ENCODE results near the gene RBMS1.

RBMS1 gene

DNA sequence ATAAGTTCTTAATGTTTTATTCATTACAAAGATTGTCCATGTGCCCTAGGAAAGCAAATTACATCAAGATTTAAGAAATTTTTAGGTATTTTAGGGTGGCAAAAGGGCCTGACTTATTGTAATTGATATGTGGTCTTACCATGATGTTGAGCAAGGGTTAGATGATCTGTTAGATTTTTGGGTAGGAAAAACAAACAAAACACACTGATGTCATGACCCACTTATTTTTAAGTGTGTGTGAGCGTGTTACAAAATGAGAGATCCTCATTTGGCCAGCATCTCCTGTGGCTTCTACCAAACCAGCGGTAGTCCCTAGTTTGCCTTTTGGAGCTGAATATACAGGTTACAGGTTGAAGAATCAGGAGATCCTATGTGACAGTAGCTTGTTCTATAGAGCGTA is 203.8 kb downstream of the RBMS1 start:
- no peak overlapping the region for H3K9ac ChIP-seq
- no peak overlapping the region for H2AFZ ChIP-seq (ENCODE audit: low read depth)
- H3K4me2 ChIP-seq = no peak overlapping the region
- H3K27me3 ChIP-seq (ENCODE audit: insufficient read depth, low read depth) = no peaks in the 10 kb centered on the region
- TF ChIP-seq, protein P1, sequence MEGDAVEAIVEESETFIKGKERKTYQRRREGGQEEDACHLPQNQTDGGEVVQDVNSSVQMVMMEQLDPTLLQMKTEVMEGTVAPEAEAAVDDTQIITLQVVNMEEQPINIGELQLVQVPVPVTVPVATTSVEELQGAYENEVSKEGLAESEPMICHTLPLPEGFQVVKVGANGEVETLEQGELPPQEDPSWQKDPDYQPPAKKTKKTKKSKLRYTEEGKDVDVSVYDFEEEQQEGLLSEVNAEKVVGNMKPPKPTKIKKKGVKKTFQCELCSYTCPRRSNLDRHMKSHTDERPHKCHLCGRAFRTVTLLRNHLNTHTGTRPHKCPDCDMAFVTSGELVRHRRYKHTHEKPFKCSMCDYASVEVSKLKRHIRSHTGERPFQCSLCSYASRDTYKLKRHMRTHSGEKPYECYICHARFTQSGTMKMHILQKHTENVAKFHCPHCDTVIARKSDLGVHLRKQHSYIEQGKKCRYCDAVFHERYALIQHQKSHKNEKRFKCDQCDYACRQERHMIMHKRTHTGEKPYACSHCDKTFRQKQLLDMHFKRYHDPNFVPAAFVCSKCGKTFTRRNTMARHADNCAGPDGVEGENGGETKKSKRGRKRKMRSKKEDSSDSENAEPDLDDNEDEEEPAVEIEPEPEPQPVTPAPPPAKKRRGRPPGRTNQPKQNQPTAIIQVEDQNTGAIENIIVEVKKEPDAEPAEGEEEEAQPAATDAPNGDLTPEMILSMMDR (conservative IDR thresholded peaks at IDR 0.05; ENCODE audit: low read depth, low read length) = no peak
- H4K20me1 ChIP-seq (ENCODE audit: insufficient read depth) = no peaks in the 10 kb centered on the region
- H3K79me2 ChIP-seq (ENCODE audit: insufficient read depth, low read depth) = no peaks in the 10 kb centered on the region
- no peaks in the 10 kb centered on the region for H3K4me1 ChIP-seq (ENCODE audit: low read depth, poor library complexity, severe bottlenecking)
- H3K4me3 ChIP-seq (IDR thresholded peaks at IDR 0.05; ENCODE audit: insufficient read depth, low read depth, low read length) = no peak overlapping the region
- no peaks in the 10 kb centered on the region for H3K36me3 ChIP-seq (ENCODE audit: insufficient read depth)
- no peak overlapping the region for H3K27ac ChIP-seq

DNA sequence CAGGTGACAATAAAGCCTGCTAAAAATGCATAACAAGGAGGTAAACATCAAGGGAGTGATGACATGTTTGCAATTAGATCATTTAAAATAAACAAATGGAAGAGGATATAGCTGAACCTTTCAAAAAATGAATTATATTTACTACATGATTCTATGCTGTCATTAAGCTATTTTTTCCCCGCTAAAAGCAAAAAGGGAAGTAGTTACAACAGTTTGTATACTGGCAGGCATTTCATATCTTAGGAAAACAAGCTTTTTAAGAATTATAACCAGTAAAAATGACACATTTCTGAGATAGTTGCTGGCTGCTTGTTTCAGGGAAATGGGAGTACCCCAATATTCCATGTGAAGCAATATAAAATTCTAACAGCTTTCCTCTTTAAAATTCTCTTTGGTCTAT is 204.5 kb downstream of the RBMS1 start:
- Histone ChIP-seq H2AFZ (ENCODE audit: low read depth) (no peak overlapping the region), H3K4me1 (ENCODE audit: low read depth, poor library complexity, severe bottlenecking) (no peaks in the 10 kb centered on the region), H3K4me3 (IDR thresholded peaks at IDR 0.05; ENCODE audit: insufficient read depth, low read depth, low read length) (no peak overlapping the region), H3K79me2 (ENCODE audit: insufficient read depth, low read depth) (no peaks in the 10 kb centered on the region), H3K9ac (no peak overlapping the region), H4K20me1 (ENCODE audit: insufficient read depth) (no peaks in the 10 kb centered on the region), H3K4me2 (no peak overlapping the region), H3K36me3 (ENCODE audit: insufficient read depth) (no peaks in the 10 kb centered on the region), H3K27ac (no peak overlapping the region), H3K27me3 (ENCODE audit: insufficient read depth, low read depth) (no peaks in the 10 kb centered on the region)
- TF ChIP-seq, protein P1 (conservative IDR thresholded peaks at IDR 0.05; ENCODE audit: low read depth, low read length) = no peak

DNA sequence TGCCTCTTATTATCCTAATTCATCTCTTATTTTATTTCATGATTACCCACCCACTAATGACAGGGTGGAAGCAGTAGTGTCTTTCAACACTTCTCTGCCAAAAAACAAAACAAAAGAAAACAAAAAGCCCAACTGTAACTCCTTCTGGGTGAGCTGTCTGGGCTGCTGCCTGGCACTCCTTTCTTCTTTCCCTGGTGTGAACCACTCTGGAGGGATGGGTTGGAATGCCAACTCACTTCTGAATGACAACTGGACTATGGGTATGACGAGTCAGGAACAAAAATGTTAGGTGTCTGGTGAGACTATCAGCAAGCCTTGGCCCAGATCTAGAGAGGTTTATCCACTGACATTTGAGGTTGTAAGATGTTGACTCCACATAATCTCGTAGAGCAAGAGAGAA is 205.3 kb downstream of the RBMS1 start:
- Histone ChIP-seq H3K4me1 (ENCODE audit: low read depth, poor library complexity, severe bottlenecking) (no peaks in the 10 kb centered on the region), H3K4me2 (no peak overlapping the region), H2AFZ (ENCODE audit: low read depth) (no peak overlapping the region), H3K9ac (no peak overlapping the region), H3K4me3 (IDR thresholded peaks at IDR 0.05; ENCODE audit: insufficient read depth, low read depth, low read length) (no peak overlapping the region), H3K27me3 (ENCODE audit: insufficient read depth, low read depth) (no peaks in the 10 kb centered on the region), H3K36me3 (ENCODE audit: insufficient read depth) (no peaks in the 10 kb centered on the region), H4K20me1 (ENCODE audit: insufficient read depth) (no peaks in the 10 kb centered on the region), H3K79me2 (ENCODE audit: insufficient read depth, low read depth) (no peaks in the 10 kb centered on the region), H3K27ac (no peak overlapping the region)
- TF ChIP-seq, protein P1 (conservative IDR thresholded peaks at IDR 0.05; ENCODE audit: low read depth, low read length) = no peak

DNA sequence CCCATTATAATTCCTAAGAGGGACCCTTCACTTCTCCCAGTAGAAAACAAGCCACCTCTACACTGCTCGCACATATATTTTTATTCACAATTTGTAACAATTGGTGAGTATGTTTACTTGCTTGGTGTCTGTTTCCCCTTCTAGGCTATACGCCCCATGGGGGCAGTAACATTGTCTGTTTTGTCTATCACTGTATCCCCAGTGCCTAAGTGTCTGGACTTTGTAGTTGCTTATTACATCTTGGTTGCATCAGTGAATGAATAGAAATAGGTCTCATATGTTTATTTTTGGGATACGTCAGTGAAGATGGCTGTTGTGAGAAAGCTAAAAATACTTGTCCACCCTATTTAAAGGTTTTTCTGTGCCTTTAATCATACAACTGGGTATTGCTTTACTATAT is 206.1 kb downstream of the RBMS1 start:
- Histone ChIP-seq H3K4me1 (ENCODE audit: low read depth, poor library complexity, severe bottlenecking) (peaks cover 3% of the 10 kb centered on the region), H3K79me2 (ENCODE audit: insufficient read depth, low read depth) (no peaks in the 10 kb centered on the region), H3K4me2 (no peak overlapping the region), H3K9ac (no peak overlapping the region), H3K27me3 (ENCODE audit: insufficient read depth, low read depth) (no peaks in the 10 kb centered on the region), H3K4me3 (IDR thresholded peaks at IDR 0.05; ENCODE audit: insufficient read depth, low read depth, low read length) (no peak overlapping the region), H3K36me3 (ENCODE audit: insufficient read depth) (no peaks in the 10 kb centered on the region), H3K27ac (no peak overlapping the region), H2AFZ (ENCODE audit: low read depth) (no peak overlapping the region), H4K20me1 (ENCODE audit: insufficient read depth) (no peaks in the 10 kb centered on the region)
- TF ChIP-seq, protein P1 (conservative IDR thresholded peaks at IDR 0.05; ENCODE audit: low read depth, low read length) = no peak
